GM06990 (cell line): ENCODE data around the gene NR0B2.

Experiments
- DNase-seq: peaks from one replicate; pipeline ENCODE4 v3.0.0-alpha.2; 2011; ENCODE audit not compliant: insufficient read length; ENCODE audit errors: extremely low read depth
- H3K27me3 ChIP-seq: replicated peaks from 2 replicates; pipeline ENCODE4 v1.6.0; 2011; ENCODE audit warnings: low read length; ENCODE audit not compliant: control insufficient read depth, insufficient read depth
- H3K36me3 ChIP-seq: 2 replicates; pipeline ENCODE4 v1.5.1; 2011; ENCODE audit warnings: low read length; ENCODE audit not compliant: control insufficient read depth, insufficient read depth
- H3K4me3 ChIP-seq: replicated peaks from 2 replicates; pipeline ENCODE4 v1.5.1; 2011; ENCODE audit warnings: low read depth, mild to moderate bottlenecking, control low read depth, low read length
- TF ChIP-seq, protein P1 (sequence below): IDR thresholded peaks from 2 replicates; pipeline ENCODE4 v1.5.1; 2011; ENCODE audit warnings: low read length, control low read depth, mild to moderate bottlenecking, inconsistent platforms; ENCODE audit not compliant: insufficient read depth, poor library complexity, severe bottlenecking

NR0B2 gene

GRCh38 chr1:26957306-26957705 lies 43.5 kb upstream of the NR0B2 start:
- H3K36me3 ChIP-seq = no peaks in the 10 kb centered on the region

DNA sequence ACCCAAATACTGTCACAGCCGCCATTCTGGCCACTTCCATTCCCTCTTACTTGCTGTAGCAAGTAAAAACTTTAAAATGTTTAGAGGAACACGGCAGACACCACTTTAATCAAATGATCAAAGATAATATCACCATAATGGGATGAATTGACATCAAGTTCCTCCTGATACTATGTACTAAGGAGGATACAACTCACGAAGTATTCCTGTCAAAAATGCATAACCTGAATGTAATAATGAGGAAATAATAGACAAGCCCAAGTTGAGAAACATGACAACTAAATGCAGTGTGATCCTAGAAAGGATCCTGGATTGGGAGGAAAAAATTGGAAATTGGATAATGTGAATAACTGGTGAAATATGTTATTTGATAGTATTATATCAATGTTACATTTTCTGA lies 42.5 kb upstream of the NR0B2 start:
- Histone ChIP-seq H3K4me3 (no peak overlapping the region), H3K36me3 (no peaks in the 10 kb centered on the region), H3K27me3 (peaks cover 2% of the 10 kb centered on the region)
- TF ChIP-seq, protein P1, sequence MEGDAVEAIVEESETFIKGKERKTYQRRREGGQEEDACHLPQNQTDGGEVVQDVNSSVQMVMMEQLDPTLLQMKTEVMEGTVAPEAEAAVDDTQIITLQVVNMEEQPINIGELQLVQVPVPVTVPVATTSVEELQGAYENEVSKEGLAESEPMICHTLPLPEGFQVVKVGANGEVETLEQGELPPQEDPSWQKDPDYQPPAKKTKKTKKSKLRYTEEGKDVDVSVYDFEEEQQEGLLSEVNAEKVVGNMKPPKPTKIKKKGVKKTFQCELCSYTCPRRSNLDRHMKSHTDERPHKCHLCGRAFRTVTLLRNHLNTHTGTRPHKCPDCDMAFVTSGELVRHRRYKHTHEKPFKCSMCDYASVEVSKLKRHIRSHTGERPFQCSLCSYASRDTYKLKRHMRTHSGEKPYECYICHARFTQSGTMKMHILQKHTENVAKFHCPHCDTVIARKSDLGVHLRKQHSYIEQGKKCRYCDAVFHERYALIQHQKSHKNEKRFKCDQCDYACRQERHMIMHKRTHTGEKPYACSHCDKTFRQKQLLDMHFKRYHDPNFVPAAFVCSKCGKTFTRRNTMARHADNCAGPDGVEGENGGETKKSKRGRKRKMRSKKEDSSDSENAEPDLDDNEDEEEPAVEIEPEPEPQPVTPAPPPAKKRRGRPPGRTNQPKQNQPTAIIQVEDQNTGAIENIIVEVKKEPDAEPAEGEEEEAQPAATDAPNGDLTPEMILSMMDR = no peak
- DNase-seq = no peak

More at GRCh38 chr1:26957306-26957705, 43.5 kb upstream of the NR0B2 start:
- DNase-seq = no peak
- Histone ChIP-seq H3K4me3 (no peak overlapping the region), H3K27me3 (peaks cover 2% of the 10 kb centered on the region)
- TF ChIP-seq, protein P1 = no peak

DNA sequence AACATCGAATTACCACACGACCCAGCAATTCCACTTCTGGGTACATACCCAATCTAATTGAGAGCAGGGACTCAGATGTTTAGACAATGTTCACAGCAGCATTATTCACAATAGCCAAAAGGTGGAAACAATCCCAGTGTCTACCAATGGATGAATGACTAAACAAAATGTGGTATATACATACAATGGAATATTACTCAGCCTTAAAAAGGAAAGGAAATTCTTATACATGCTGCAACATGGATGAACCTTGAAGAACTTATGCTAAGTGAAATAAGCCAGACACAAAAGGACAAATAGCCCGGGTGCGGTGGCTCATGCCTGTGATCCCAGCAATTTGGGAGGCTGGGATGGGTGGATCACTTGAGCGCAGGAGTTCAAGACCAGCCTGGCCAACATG lies 39.6 kb upstream of the NR0B2 start:
- H3K36me3 ChIP-seq = no peaks in the 10 kb centered on the region
- DNase-seq = no peak
- TF ChIP-seq, protein P1 = no peak
- H3K27me3 ChIP-seq = no peaks in the 10 kb centered on the region; the same call in 1 of the 2 replicates
- no peak overlapping the region for H3K4me3 ChIP-seq

DNA sequence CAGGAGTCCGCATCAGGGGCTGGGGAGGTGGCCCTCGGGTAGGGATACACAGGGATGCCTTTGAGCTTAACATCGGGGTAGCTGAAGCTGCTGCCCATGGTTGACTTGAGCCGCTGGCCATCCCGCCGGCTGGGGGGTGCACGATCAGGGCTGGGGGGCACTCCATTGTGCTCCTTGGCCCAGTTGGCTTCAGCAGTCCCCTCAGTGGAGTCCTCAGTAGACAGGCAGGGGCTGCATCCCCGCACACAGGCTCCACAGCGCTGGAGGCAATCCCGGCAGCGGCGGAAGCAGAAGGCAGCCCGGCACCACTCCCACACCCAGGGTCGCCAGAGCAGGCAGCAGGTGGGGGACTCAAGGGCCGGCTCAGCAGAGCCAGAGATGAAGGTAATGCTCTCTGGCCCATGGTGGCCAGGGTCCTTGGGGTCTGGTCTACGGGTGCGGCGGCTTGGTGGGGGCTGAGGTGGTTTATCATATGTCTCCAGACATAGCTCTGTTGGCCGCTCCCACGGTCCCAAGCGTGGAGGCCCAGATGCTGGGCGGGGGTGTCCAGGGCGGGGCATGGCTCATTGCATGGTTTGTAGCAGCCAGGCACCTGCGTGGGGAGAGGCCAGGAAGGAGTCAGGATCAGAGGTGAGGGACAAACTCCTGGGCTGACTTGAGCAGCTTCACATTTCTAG lies 38.2 kb upstream of the NR0B2 start:
- DNase-seq = no peak
- H3K4me3 ChIP-seq = no peak overlapping the region
- H3K36me3 ChIP-seq = peaks cover 2% of the 10 kb centered on the region; the same call in 1 of the 2 replicates
- TF ChIP-seq, protein P1 = no peak
- H3K27me3 ChIP-seq = no peaks in the 10 kb centered on the region; the same call in 1 of the 2 replicates

DNA sequence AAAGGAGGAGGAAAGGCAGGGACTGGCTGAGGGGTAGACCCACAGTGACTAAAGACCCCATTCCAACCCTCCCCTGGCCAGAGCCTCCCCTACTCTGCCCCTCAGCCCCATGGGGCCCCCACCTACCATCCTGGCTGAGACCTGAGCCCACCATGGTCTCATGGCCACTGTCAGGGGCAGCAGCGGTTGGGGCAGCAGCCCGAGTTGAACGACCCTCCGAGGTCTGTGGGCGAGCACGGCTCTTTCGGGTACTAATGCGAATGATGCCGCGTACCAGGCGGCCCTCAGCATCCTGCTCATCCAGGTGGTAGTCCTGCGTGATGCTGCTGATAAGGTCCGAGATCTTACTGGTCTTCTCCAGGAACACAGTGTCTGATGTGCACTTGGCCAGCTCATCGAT lies 37.4 kb upstream of the NR0B2 start:
- Histone ChIP-seq H3K36me3 (peaks cover 3% of the 10 kb centered on the region; the same call in 1 of the 2 replicates), H3K4me3 (no peak overlapping the region), H3K27me3 (no peaks in the 10 kb centered on the region; the same call in 1 of the 2 replicates)
- no peak for DNase-seq
- TF ChIP-seq, protein P1 = no peak
